C4-2B (cell line): ENCODE results near the gene CTDSPL.

ENCODE experiments used
- ZFX ChIP-seq: fragments of 450-650 bp; IDR thresholded peaks from 2 replicates; pipeline ENCODE4 v1.6.1; 2017
- TF ChIP-seq, protein P1 (sequence below): fragments of 450-650 bp; conservative IDR thresholded peaks from 2 replicates; pipeline ENCODE4 v1.5.1; 2017; ENCODE audit warnings: mild to moderate bottlenecking

DNA sequence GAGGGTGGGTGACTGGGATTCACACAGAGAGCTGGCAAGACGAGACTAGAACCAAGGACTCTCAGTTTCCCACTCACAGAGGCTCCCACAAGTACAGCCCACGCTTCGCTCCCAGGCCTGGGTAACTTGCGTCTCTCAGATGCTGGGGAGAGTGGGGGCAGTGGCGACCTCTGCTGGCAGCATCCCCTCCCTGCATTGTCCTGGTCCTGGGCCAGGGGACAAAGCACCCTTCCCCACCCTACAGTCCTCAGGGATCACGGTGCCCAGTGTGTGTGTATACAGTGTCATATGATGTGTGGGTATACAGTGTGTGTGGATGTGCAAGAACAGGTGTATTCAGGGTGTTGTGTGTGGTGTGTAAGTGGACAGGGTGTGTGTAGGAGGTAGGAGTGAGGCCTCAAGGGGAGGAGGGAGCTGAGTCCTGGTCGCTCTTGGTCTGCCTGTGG is 141.7 kb downstream of the CTDSPL start:
- TF ChIP-seq, protein P1, sequence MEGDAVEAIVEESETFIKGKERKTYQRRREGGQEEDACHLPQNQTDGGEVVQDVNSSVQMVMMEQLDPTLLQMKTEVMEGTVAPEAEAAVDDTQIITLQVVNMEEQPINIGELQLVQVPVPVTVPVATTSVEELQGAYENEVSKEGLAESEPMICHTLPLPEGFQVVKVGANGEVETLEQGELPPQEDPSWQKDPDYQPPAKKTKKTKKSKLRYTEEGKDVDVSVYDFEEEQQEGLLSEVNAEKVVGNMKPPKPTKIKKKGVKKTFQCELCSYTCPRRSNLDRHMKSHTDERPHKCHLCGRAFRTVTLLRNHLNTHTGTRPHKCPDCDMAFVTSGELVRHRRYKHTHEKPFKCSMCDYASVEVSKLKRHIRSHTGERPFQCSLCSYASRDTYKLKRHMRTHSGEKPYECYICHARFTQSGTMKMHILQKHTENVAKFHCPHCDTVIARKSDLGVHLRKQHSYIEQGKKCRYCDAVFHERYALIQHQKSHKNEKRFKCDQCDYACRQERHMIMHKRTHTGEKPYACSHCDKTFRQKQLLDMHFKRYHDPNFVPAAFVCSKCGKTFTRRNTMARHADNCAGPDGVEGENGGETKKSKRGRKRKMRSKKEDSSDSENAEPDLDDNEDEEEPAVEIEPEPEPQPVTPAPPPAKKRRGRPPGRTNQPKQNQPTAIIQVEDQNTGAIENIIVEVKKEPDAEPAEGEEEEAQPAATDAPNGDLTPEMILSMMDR: peak; percentile 82
- TF ChIP-seq ZFX: no peak
